Activated naive CD4-positive, alpha-beta T cell treated with anti-CD3 and anti-CD28 coated beads, Interleukin-2, amount 50 U/mL, for 24 hours (primary cell): ENCODE measurements around the gene OR2G2.

Experiments used
- H3K27ac Mint-ChIP-seq: one replicate; pipeline ENCODE4 v1.8.0; 2021; ENCODE audit warnings: mild to moderate bottlenecking, mixed read lengths
- H3K27me3 Mint-ChIP-seq: one replicate; pipeline ENCODE4 v1.8.0; 2021; ENCODE audit warnings: mixed read lengths
- H3K36me3 Mint-ChIP-seq: one replicate; pipeline ENCODE4 v1.8.0; 2021; ENCODE audit warnings: mixed read lengths
- H3K4me1 Mint-ChIP-seq: one replicate; pipeline ENCODE4 v1.8.0; 2021; ENCODE audit warnings: mixed read lengths
- H3K4me3 Mint-ChIP-seq: one replicate; pipeline ENCODE4 v1.8.0; 2021; ENCODE audit warnings: mild to moderate bottlenecking, mixed read lengths
- H3K9me3 Mint-ChIP-seq: one replicate; pipeline ENCODE4 v1.8.0; 2021; ENCODE audit warnings: mixed read lengths

OR2G2 gene

DNA sequence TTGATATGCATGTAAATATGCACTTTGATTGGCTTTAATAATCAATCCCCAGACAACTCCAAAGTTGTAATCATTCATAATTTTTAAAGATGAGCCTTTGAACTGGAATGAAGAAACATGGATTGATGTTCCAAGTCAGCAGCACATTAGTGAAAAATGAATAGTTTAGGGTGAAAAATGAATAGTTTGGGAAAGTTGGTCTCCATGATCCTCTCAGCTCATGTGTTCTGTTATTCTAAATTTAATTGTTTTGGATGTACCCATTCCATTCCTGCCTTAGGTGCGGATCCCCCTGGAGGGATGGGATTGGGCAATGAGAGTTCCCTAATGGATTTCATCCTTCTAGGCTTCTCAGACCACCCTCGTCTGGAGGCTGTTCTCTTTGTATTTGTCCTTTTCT lies 17.1 kb downstream of the OR2G2 start, which contains the start of gene OR2G3:
OR2G3 (plus strand) TSS at position 301 of the 400 bp plus-strand sequence; CDS start at position 301, 0 bp downstream.
- H3K36me3 Mint-ChIP-seq: no peaks in the 10 kb centered on the region
- no peak within 1 kb of the TSS for H3K4me3 Mint-ChIP-seq
- peaks cover 8% of the 10 kb centered on the region for H3K27me3 Mint-ChIP-seq
- peaks cover 4% of the 10 kb centered on the region for H3K9me3 Mint-ChIP-seq
- H3K27ac Mint-ChIP-seq: no peak within 1 kb of the TSS
- no peaks in the 10 kb centered on the region for H3K4me1 Mint-ChIP-seq

DNA sequence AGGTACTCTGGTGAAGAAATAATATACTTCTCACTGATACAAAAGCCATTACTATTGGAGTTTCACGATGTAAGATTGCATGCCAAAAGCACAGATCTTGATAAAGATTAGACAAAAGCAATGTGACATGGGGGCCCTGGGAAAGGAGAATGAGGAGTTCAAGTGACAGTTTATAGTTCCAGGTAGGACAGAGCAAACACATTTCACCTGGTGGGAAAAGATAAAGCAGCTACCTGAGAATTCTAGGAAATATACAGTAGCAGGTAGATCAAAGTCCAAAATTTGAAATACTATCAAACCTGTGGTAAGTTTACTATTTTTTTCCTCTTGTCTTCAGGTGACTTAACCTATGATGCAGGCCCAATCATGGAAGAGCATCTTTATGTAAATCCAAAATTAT lies 25.2 kb downstream of the OR2G2 start:
- Mint-ChIP-seq H3K27ac (no peak overlapping the region), H3K9me3 (peaks cover 8% of the 10 kb centered on the region), H3K36me3 (no peaks in the 10 kb centered on the region), H3K27me3 (peaks cover 5% of the 10 kb centered on the region), H3K4me3 (no peak overlapping the region), H3K4me1 (no peaks in the 10 kb centered on the region)

DNA sequence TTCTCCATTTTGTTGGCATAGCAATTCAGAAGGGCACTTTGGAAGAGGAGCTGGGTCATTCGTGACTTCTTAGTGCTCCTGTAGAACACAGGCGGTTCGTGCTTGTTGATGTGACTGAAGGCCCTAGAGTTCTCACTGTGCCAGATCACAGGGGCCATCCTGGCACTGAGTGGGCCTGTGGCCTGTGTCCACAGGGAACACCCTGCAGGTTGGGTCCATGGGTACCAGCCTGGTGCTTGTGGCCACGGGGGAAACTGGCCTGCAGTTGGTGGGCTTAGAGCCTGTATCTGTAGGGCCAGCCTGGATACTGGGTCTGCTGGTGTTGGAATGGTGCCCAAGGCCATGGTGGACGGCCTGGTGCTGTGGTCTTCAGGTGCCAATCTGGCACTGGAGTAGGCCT lies 26.5 kb downstream of the OR2G2 start:
- peaks cover under 1% of the 10 kb centered on the region for H3K27me3 Mint-ChIP-seq
- no peaks in the 10 kb centered on the region for H3K36me3 Mint-ChIP-seq
- H3K9me3 Mint-ChIP-seq: peaks cover 4% of the 10 kb centered on the region
- no peaks in the 10 kb centered on the region for H3K4me1 Mint-ChIP-seq
- no peak overlapping the region for H3K4me3 Mint-ChIP-seq
- no peak overlapping the region for H3K27ac Mint-ChIP-seq

DNA sequence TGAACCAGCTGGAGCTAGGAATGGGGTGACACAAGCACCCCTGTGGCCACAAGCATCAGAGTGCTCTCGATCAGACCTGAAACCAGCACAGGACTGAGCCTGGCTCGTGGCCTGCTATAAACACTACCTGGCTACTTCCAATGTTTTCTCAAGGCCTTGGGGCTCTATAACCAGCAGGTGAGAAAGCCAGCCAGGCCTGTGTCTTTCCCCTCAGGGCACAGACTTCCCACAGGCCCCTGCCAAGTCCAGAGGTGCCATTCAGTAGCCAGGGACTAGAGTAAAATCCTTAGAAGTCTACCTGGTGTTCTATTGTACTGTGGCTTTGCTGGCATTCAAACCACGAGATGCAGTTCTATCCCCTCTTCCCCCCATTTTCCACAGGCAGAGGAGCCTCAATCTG lies 39.8 kb downstream of the OR2G2 start:
- H3K4me1 Mint-ChIP-seq: no peaks in the 10 kb centered on the region
- H3K4me3 Mint-ChIP-seq: no peak overlapping the region
- H3K27me3 Mint-ChIP-seq: peaks cover 2% of the 10 kb centered on the region
- no peaks in the 10 kb centered on the region for H3K9me3 Mint-ChIP-seq
- no peaks in the 10 kb centered on the region for H3K36me3 Mint-ChIP-seq
- no peak overlapping the region for H3K27ac Mint-ChIP-seq

DNA sequence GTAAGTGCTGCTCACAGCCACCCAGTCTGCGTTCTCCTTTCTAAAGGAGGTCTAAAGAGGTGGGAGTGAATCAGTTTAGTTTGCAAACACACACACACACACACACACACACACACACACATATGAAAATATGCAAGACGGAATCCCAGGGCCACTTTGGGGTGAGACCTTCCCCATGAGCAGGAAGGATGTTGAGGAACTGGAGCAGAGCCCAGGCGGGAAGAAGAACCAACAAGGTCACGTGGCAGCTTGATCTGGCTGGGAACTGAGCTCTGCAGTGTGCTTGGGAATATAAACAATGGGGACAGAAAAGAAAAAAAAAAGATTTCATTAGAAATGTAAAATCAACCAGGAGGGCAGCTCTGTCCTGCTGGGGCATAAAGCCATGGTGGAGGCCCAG lies 49.9 kb downstream of the OR2G2 start:
- H3K36me3 Mint-ChIP-seq: no peaks in the 10 kb centered on the region
- H3K27ac Mint-ChIP-seq: no peak overlapping the region
- no peak overlapping the region for H3K4me3 Mint-ChIP-seq
- no peaks in the 10 kb centered on the region for H3K4me1 Mint-ChIP-seq
- peaks cover 28% of the 10 kb centered on the region for H3K27me3 Mint-ChIP-seq
- H3K9me3 Mint-ChIP-seq: peaks cover 8% of the 10 kb centered on the region

DNA sequence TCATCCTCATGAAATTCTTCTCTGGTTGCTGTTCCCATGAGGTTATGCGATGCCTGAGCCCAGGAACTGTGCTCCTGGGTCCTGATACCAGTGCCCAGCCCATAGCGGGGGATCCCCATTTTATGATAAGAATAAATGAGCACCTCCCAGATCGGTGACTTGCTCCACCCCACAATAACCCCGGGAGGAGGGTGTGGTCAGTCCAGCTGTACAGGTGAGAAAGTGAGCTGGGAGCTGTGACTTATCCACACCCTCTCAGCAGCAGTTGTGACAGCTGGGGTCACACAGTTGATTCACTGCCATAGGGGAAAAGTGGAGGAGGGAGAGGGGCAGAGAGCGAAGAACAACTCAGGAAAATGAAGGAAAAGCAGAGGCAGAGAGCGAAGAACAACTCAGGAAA lies 50.6 kb downstream of the OR2G2 start:
- H3K36me3 Mint-ChIP-seq: no peaks in the 10 kb centered on the region
- H3K27ac Mint-ChIP-seq: no peak overlapping the region
- H3K4me1 Mint-ChIP-seq: no peaks in the 10 kb centered on the region
- no peak overlapping the region for H3K4me3 Mint-ChIP-seq
- peaks cover 8% of the 10 kb centered on the region for H3K9me3 Mint-ChIP-seq
- H3K27me3 Mint-ChIP-seq: peaks cover 28% of the 10 kb centered on the region
